HepG2 (cell line): ENCODE data around the gene PLIN4. TPM values are rescaled to one million over a fixed set of nuclear protein-coding genes. Genes with fewer than 3 reads are reported as not detected.
"Not testable (repeated sequence)": the region's sequence is repeated elsewhere in the genome, so short reads cannot be mapped to it uniquely, and the experiment has no call there.

Experiments
- ATAC-seq: fragments of 200-7000 bp; cut with Tn5 transposase; 3 replicates; pipeline ENCODE4 v1.9.1; 2020; ENCODE audit warnings: mild to moderate bottlenecking, moderate library complexity
- BruUV-seq: library from RNA; stranded (reverse); fragments of 400-500 nt; replicated peaks from 2 replicates; lab custom pipeline; 2021; lab: Mats Ljungman, UMichigan
- CTCF ChIA-PET: fragments of 300-600 bp; formaldehyde crosslinking; extraction: SDS; loops from one replicate; lab custom pipeline; 2021; ENCODE audit warnings: low total read pairs, inconsistent platforms, low intra/inter-chr PET ratio; lab: Yijun Ruan, JAX
- POLR2A ChIA-PET: fragments of 350-600 bp; sonication (Branson Sonifier 250); formaldehyde crosslinking; loops from one replicate; lab custom pipeline; 2020; ENCODE audit warnings: antibody characterized with exemption, inconsistent platforms; lab: Yijun Ruan, JAX
- DNase-seq: peaks from one replicate; pipeline ENCODE4 v3.0.0-alpha.2; 2015; ENCODE audit warnings: low spot score
- FAIRE-seq: peaks from 3 replicates; lab custom pipeline; 2011; peaks lifted over from hg19 to GRCh38; lab: Jason Lieb, UNC
- H2AFZ ChIP-seq: one replicate; pipeline ENCODE4 v1.6.1; 2011; ENCODE audit warnings: low read length, inconsistent platforms
- H3K27ac ChIP-seq: fragments of 300-600 bp; 3 replicates; pipeline ENCODE4 v1.8.0; 2011; ENCODE audit warnings: mixed run types, mild to moderate bottlenecking, mixed read lengths, low read length, inconsistent platforms; ENCODE audit not compliant: insufficient read depth; ENCODE audit errors: extremely low read length
- H3K27me3 ChIP-seq, 2 experiments: fragments of 200-600 bp in 1 of 2; 2 replicates in 1 of 2; 3 replicates in 1 of 2; pipeline versions ENCODE4 v1.6.0 to v1.8.0; 2011; ENCODE audit warnings: low read length in 2 of 2, mild to moderate bottlenecking in 2 of 2, moderate library complexity in 2 of 2, inconsistent platforms in 1 of 2; ENCODE audit not compliant: insufficient read depth in 2 of 2, control insufficient read depth in 1 of 2
- H3K36me3 ChIP-seq, 2 experiments: fragments of 200-600 bp in 1 of 2; replicated peaks in 1 of 2; 2 replicates in 1 of 2; 3 replicates in 1 of 2; pipeline versions ENCODE4 v1.5.1 to v1.8.0; 2011; ENCODE audit warnings: low read length in 2 of 2, inconsistent platforms in 1 of 2; ENCODE audit not compliant: insufficient read depth in 2 of 2, control insufficient read depth in 1 of 2
- H3K4me1 ChIP-seq: 2 replicates; pipeline ENCODE4 v1.5.1; 2012; ENCODE audit warnings: low read length, inconsistent platforms; ENCODE audit not compliant: insufficient read depth
- H3K4me2 ChIP-seq: 2 replicates; pipeline ENCODE4 v1.6.0; 2011; ENCODE audit warnings: low read depth, low read length, inconsistent platforms
- H3K4me3 ChIP-seq, 3 experiments: fragments of 200-600 bp in 1 of 3; sonication (generic), shearing (Covaris generic) in 1 of 3; replicated peaks in 1 of 3; 2 replicates each; pipeline ENCODE4 v1.5.1; 2011 to 2016; ENCODE audit warnings: low read length in 3 of 3, inconsistent platforms in 2 of 3, low read depth in 2 of 3, mild to moderate bottlenecking in 2 of 3, control low read depth in 1 of 3, mixed read lengths in 1 of 3; ENCODE audit not compliant: insufficient read depth in 1 of 3
- H3K79me2 ChIP-seq: one replicate; pipeline ENCODE4 v1.6.1; 2011; ENCODE audit warnings: low read length, inconsistent platforms; ENCODE audit not compliant: insufficient read depth
- H3K9ac ChIP-seq: 2 replicates; pipeline ENCODE4 v1.6.0; 2011; ENCODE audit warnings: mild to moderate bottlenecking, low read depth, low read length, inconsistent platforms; ENCODE audit not compliant: insufficient read depth
- H3K9me3 ChIP-seq: 2 replicates; pipeline ENCODE4 v1.5.1; 2012; ENCODE audit warnings: mild to moderate bottlenecking, low read length
- H4K20me1 ChIP-seq: 2 replicates; pipeline ENCODE4 v1.6.0; 2011; ENCODE audit warnings: inconsistent platforms, mild to moderate bottlenecking, low read length, moderate library complexity; ENCODE audit not compliant: insufficient read depth
- GTF2F1 ChIP-seq: fragments of 150-350 bp; IDR thresholded peaks from 2 replicates; pipeline ENCODE4 v1.6.1; 2014; ENCODE audit warnings: low read length
- HOXA7 ChIP-seq: sonication (generic); formaldehyde crosslinking; IDR thresholded peaks from 2 replicates; pipeline ENCODE4 v1.8.1; 2022; ENCODE audit warnings: mild to moderate bottlenecking, missing genetic modification reagents, moderate library complexity
- RFX3 ChIP-seq: IDR thresholded peaks from 2 replicates; pipeline ENCODE4 v1.6.1; 2016; ENCODE audit warnings: missing biosample characterization, missing genetic modification reagents
- SOX5 ChIP-seq: IDR thresholded peaks from 2 replicates; pipeline ENCODE4 v1.6.1; 2016; ENCODE audit warnings: borderline replicate concordance
- ZNF557 ChIP-seq: sonication (generic); formaldehyde crosslinking; IDR thresholded peaks from 2 replicates; pipeline ENCODE4 v1.4.0; 2020; ENCODE audit warnings: missing genetic modification reagents
- ZNF788 ChIP-seq: sonication (generic); formaldehyde crosslinking; IDR thresholded peaks from 2 replicates; pipeline ENCODE4 v1.5.0; 2020; ENCODE audit warnings: mild to moderate bottlenecking, missing genetic modification reagents, borderline replicate concordance
- WGBS: methylation state at CpG from one replicate; pipeline ENCODE4 v1.1.6; 2017; ENCODE audit warnings: low lambda C conversion rate; 5-methylcytosine and 5-hydroxymethylcytosine counted together
- in situ Hi-C: cut with HindIII; loops from 2 replicates; pipeline ENCODE4 v1.10.0; 2017; ENCODE audit warnings: low pct_unique_long_range_greater_than_20kb; ENCODE audit not compliant: extremely low pct_ligation_motif_present
- intact Hi-C: fragments of 100-400 bp; cut with micrococcal nuclease; formaldehyde crosslinking; loops from one replicate; pipeline ENCODE4 v1.10.0; 2022; ENCODE audit not compliant: unreplicated experiment
- polyA plus RNA-seq, 8 experiments: library from polyadenylated mRNA; depleted of rRNA in 3 of 8; stranded (reverse) in 7 of 8; unstranded in 1 of 8; fragments of >200 nt; fragmentation: Illumina TruSeq in 4 of 8; extraction: Trizol in 4 of 8; gene quantifications; 2 replicates each; pipeline versions ENCODE4 v1.2.1 to v1.2.3, GENCODE V29; 2011 to 2016; ENCODE audit warnings: low read depth in 4 of 8, missing spikeins in 1 of 8, mixed read lengths in 1 of 8; ENCODE audit not compliant: insufficient read depth in 1 of 8
- total RNA-seq, 5 experiments: library from RNA; depleted of rRNA; stranded (reverse); fragments of >200 nt; fragmentation: Illumina TruSeq; extraction: Trizol; gene quantifications; 2 replicates each; pipeline ENCODE4 v1.2.3, GENCODE V29; 2016; ENCODE audit warnings: low read depth in 1 of 5
- TF ChIP-seq, protein P1 (sequence below): sonication (generic); formaldehyde crosslinking; IDR thresholded peaks from 2 replicates; pipeline ENCODE4 v1.4.0; 2020; ENCODE audit warnings: missing genetic modification reagents
- TF ChIP-seq, protein P2 (sequence below): IDR thresholded peaks from 2 replicates; pipeline ENCODE4 v1.6.1; 2016
- TF ChIP-seq, protein P3 (sequence below): sonication (generic); formaldehyde crosslinking; IDR thresholded peaks from 2 replicates; pipeline ENCODE4 v1.5.1; 2020; ENCODE audit warnings: mild to moderate bottlenecking, missing genetic modification reagents, moderate library complexity

PLIN4 gene
- total and polyA plus RNA-seq, 2 of the 13 experiments (the other 11 are each of a cell fraction or from before 2014, with no cell fraction given): 1.1 to 1.3 TPM

DNA sequence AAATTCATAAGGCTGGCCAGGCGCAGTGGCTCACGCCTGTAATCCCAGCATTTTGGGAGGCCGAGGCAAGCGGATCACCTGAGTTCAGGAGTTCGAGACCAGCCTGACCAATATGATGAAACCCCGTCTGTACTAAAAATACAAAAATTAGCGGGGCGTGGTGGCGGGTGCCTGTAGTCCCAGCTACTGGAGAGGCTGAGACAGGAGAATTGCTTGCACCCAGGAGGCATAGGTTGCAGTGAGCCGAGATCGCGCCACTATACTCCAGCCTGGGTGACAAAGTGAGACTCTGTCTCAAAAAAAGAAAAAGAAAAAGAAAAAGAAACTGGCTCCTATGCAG, 23.5 kb upstream of the PLIN4 start:
- H3K4me2 ChIP-seq, BruUV-seq, POLR2A ChIA-PET, H3K27me3 ChIP-seq, ATAC-seq, H3K79me2 ChIP-seq, CTCF ChIA-PET, FAIRE-seq, H3K9me3 ChIP-seq, H3K9ac ChIP-seq, H4K20me1 ChIP-seq, H3K4me3 ChIP-seq, H2AFZ ChIP-seq, in situ Hi-C loops, intact Hi-C loops, H3K36me3 ChIP-seq, DNase-seq: not testable (repeated sequence)
- 90% methylated on average over 12 of the region's 12 CpGs for WGBS
- TF ChIP-seq, protein P1, sequence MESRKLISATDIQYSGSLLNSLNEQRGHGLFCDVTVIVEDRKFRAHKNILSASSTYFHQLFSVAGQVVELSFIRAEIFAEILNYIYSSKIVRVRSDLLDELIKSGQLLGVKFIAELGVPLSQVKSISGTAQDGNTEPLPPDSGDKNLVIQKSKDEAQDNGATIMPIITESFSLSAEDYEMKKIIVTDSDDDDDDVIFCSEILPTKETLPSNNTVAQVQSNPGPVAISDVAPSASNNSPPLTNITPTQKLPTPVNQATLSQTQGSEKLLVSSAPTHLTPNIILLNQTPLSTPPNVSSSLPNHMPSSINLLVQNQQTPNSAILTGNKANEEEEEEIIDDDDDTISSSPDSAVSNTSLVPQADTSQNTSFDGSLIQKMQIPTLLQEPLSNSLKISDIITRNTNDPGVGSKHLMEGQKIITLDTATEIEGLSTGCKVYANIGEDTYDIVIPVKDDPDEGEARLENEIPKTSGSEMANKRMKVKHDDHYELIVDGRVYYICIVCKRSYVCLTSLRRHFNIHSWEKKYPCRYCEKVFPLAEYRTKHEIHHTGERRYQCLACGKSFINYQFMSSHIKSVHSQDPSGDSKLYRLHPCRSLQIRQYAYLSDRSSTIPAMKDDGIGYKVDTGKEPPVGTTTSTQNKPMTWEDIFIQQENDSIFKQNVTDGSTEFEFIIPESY (CRISPR knock-in tag): peak; percentile 84; the same call in 1 of the 2 replicates
- Histone ChIP-seq H3K27ac (peak overlapping the region; percentile 61), H3K4me1 (peaks cover 51% of the 10 kb centered on the region)

DNA sequence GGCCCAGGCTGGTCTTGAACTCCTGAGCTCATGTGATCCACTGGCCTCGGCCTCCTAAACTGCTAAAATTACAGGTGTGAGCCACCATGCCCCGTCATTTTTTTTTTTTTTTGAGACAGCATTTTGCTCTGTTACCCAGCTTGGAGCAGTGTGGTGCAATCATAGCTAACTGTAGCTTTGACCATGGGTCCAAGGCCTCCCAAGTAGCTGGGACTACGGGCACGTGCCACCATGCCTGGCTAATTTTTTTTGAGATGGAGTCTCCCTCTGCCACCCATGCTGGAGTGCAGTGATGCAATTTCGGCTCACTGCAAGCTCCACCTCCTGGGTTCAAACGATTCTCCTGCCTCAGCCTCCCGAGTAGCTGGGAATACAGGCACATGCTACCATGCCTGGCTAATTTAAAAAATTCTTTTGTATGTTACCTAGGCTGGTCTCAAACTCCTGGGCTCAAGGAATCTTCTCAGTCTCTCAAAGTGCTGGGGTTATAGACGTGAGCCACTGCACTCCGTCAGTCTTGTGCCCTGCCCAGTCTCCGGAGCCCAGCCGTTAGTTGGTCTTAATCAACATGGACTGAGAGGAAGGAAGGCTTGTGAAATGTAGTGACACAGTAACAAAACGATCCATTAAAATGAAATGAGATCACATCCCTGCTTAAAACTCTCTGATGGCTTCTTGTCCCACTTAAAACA, 23.0 kb upstream of the PLIN4 start:
- Histone ChIP-seq H3K27me3 (no peaks in the 10 kb centered on the region), H3K4me1 (peaks cover 56% of the 10 kb centered on the region), H3K27ac (peak overlapping the region; percentile 61), H2AFZ (no peak overlapping the region), H4K20me1 (no peaks in the 10 kb centered on the region), H3K4me2 (peak overlapping the region; percentile 81; the same call in 1 of the 2 replicates), H3K4me3 (no peak overlapping the region), H3K9me3 (no peaks in the 10 kb centered on the region), H3K36me3 (peaks cover 0 to 1% of the 10 kb centered on the region in 2 experiments; a peak in 1 of 5 replicates), H3K9ac (no peak overlapping the region; the same call in 1 of the 2 replicates), H3K79me2 (peaks cover 5% of the 10 kb centered on the region)
- POLR2A ChIA-PET: interaction anchor here (1.3 to 2.0 kb wide), 2 partner anchors 95 to 199 kb away, joined by 3 to 5 read pairs; partner anchors contain the start of gene MPND
- no TSS peak for BruUV-seq
- intact Hi-C loops: no loop called here
- CTCF ChIA-PET: no interaction called here
- in situ Hi-C loops: no loop called here
- DNase-seq: no peak
- 36% methylated on average over 12 of the region's 12 CpGs for WGBS
- ATAC-seq: 0 out of 3 replicates have a peak, but pooled peaks have one; percentile 2
- no peak for FAIRE-seq
- TF ChIP-seq, protein P2, sequence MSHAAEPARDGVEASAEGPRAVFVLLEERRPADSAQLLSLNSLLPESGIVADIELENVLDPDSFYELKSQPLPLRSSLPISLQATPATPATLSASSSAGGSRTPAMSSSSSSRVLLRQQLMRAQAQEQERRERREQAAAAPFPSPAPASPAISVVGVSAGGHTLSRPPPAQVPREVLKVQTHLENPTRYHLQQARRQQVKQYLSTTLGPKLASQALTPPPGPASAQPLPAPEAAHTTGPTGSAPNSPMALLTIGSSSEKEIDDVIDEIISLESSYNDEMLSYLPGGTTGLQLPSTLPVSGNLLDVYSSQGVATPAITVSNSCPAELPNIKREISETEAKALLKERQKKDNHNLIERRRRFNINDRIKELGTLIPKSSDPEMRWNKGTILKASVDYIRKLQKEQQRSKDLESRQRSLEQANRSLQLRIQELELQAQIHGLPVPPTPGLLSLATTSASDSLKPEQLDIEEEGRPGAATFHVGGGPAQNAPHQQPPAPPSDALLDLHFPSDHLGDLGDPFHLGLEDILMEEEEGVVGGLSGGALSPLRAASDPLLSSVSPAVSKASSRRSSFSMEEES (CRISPR knock-in tag): 0 out of 2 replicates have a peak, but pooled peaks have one; percentile 18
- no peak for TF ChIP-seq RFX3 (CRISPR knock-in tag)
- TF ChIP-seq ZNF788 (CRISPR knock-in tag): peak; percentile 44; the same call in 1 of the 2 replicates
- TF ChIP-seq GTF2F1: no peak
- 0 out of 2 replicates have a peak, but pooled peaks have one; percentile 13 for TF ChIP-seq SOX5 (CRISPR knock-in tag)
- TF ChIP-seq, protein P3, sequence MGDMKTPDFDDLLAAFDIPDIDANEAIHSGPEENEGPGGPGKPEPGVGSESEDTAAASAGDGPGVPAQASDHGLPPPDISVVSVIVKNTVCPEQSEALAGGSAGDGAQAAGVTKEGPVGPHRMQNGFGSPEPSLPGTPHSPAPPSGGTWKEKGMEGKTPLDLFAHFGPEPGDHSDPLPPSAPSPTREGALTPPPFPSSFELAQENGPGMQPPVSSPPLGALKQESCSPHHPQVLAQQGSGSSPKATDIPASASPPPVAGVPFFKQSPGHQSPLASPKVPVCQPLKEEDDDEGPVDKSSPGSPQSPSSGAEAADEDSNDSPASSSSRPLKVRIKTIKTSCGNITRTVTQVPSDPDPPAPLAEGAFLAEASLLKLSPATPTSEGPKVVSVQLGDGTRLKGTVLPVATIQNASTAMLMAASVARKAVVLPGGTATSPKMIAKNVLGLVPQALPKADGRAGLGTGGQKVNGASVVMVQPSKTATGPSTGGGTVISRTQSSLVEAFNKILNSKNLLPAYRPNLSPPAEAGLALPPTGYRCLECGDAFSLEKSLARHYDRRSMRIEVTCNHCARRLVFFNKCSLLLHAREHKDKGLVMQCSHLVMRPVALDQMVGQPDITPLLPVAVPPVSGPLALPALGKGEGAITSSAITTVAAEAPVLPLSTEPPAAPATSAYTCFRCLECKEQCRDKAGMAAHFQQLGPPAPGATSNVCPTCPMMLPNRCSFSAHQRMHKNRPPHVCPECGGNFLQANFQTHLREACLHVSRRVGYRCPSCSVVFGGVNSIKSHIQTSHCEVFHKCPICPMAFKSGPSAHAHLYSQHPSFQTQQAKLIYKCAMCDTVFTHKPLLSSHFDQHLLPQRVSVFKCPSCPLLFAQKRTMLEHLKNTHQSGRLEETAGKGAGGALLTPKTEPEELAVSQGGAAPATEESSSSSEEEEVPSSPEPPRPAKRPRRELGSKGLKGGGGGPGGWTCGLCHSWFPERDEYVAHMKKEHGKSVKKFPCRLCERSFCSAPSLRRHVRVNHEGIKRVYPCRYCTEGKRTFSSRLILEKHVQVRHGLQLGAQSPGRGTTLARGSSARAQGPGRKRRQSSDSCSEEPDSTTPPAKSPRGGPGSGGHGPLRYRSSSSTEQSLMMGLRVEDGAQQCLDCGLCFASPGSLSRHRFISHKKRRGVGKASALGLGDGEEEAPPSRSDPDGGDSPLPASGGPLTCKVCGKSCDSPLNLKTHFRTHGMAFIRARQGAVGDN: peak; percentile 41
- no peak for TF ChIP-seq ZNF557 (CRISPR knock-in tag)
- TF ChIP-seq HOXA7 (CRISPR knock-in tag): no peak
